NCI-H1694 treated with DMSO at 0.1 percent for 48 hours (cell line): ENCODE results near the gene LY6G6D.
"Not testable (repeated sequence)": the region's sequence is repeated elsewhere in the genome, so short reads cannot be mapped to it uniquely, and the experiment has no call there.

Experiments used
- DNase-seq: peaks from one replicate; lab custom pipeline; 2025; lab: John Stamatoyannopoulos, UW

LY6G6D gene

GRCh38 chr6:31692353-31692752 is 22.8 kb upstream of the LY6G6D start:
- no peak for DNase-seq

GRCh38 chr6:31692886-31693285 is 22.3 kb upstream of the LY6G6D start:
- no peak for DNase-seq

- no peak for DNase-seq
Observed at GRCh38 chr6:31693535-31693934, 21.6 kb upstream of the LY6G6D start.

GRCh38 chr6:31697555-31697954 is 17.6 kb upstream of the LY6G6D start:
- DNase-seq = no peak

GRCh38 chr6:31700740-31701401 is 14.3 kb upstream of the LY6G6D start:
- DNase-seq = no peak

GRCh38 chr6:31701666-31702404 is 13.3 kb upstream of the LY6G6D start:
- peak; percentile 5 for DNase-seq

GRCh38 chr6:31702405-31702818 is 12.7 kb upstream of the LY6G6D start:
- no peak for DNase-seq

GRCh38 chr6:31702819-31703716 is 12.1 kb upstream of the LY6G6D start, which contains the start of gene ABHD16A:
TSS of gene ABHD16A (minus strand) at chr6:31703324. CDS start at chr6:31703281, 43 bp downstream.
- peak; percentile 86 for DNase-seq

GRCh38 chr6:31705931-31706330 is 9.2 kb upstream of the LY6G6D start:
- no peak for DNase-seq

GRCh38 chr6:31706599-31706998 is 8.5 kb upstream of the LY6G6D start, which contains the start of gene LY6G6F:
TSS of gene LY6G6F (plus strand) at chr6:31706866. CDS start at chr6:31706907, 41 bp downstream.
- DNase-seq = no peak

GRCh38 chr6:31707701-31708100 is 7.4 kb upstream of the LY6G6D start:
- no peak for DNase-seq

GRCh38 chr6:31708224-31708623 is 6.9 kb upstream of the LY6G6D start:
- no peak for DNase-seq

GRCh38 chr6:31709157-31709556 is 6.0 kb upstream of the LY6G6D start:
- DNase-seq = not testable (repeated sequence)

GRCh38 chr6:31710523-31711219 is 4.5 kb upstream of the LY6G6D start:
- DNase-seq = no peak

GRCh38 chr6:31711233-31711632 is 3.9 kb upstream of the LY6G6D start:
- DNase-seq = no peak

- DNase-seq = no peak
Observed at GRCh38 chr6:31712296-31712695, 2.9 kb upstream of the LY6G6D start.

- DNase-seq = no peak
Observed at GRCh38 chr6:31713465-31713864, 1.7 kb upstream of the LY6G6D start.

- DNase-seq = no peak
Observed at GRCh38 chr6:31713991-31714684, 1.0 kb upstream of the LY6G6D start.

- no peak for DNase-seq
Observed at GRCh38 chr6:31717499-31718222, 2.5 kb downstream of the LY6G6D start.

GRCh38 chr6:31718265-31718664 is 3.1 kb downstream of the LY6G6D start:
- DNase-seq = no peak
